ENCODE results near the gene CDC25B.

The CDC25B gene

GRCh38 chr20:3768342-3769130 is 27.6 kb upstream of the CDC25B start:
- TF ChIP-seq EP300 (IDR thresholded peaks at IDR 0.05; ENCODE audit: borderline replicate concordance) (no peak), CEBPB (IDR thresholded peaks at IDR 0.05) (no peak)

GRCh38 chr20:3771552-3772058 is 24.5 kb upstream of the CDC25B start:
- no peak for TF ChIP-seq CEBPB (IDR thresholded peaks at IDR 0.05)
- TF ChIP-seq TEAD4 (IDR thresholded peaks at IDR 0.05): no peak
- no peak for TF ChIP-seq EGR1 (IDR thresholded peaks at IDR 0.05)
- no peak for TF ChIP-seq USF1 (IDR thresholded peaks at IDR 0.05)
- TF ChIP-seq MAX (IDR thresholded peaks at IDR 0.05): no peak

GRCh38 chr20:3775457-3776108 is 20.5 kb upstream of the CDC25B start:
- TF ChIP-seq CREB1 (IDR thresholded peaks at IDR 0.05; ENCODE audit: low read depth) (no peak), REST (IDR thresholded peaks at IDR 0.05; ENCODE audit: low read depth) (no peak), RAD21 (IDR thresholded peaks at IDR 0.05; ENCODE audit: low read depth) (no peak)

- TF ChIP-seq RAD21 (IDR thresholded peaks at IDR 0.05; ENCODE audit: low read depth) (no peak), FOXM1 (IDR thresholded peaks at IDR 0.05; ENCODE audit: borderline replicate concordance, low read depth) (no peak), CEBPB (IDR thresholded peaks at IDR 0.05) (no peak), EGR1 (IDR thresholded peaks at IDR 0.05) (no peak), EP300 (IDR thresholded peaks at IDR 0.05; ENCODE audit: borderline replicate concordance) (no peak)
These were observed 18.8 kb upstream of the CDC25B start for GRCh38 chr20:3777381-3777715.

GRCh38 chr20:3777716-3778629 is 18.1 kb upstream of the CDC25B start:
- peak; percentile 58 for TF ChIP-seq MAX (IDR thresholded peaks at IDR 0.05)
- no peak for TF ChIP-seq TEAD4 (IDR thresholded peaks at IDR 0.05)
- TF ChIP-seq EGR1 (IDR thresholded peaks at IDR 0.05): peak; percentile 84
- no peak; the same call in 1 of the 2 replicates for TF ChIP-seq TAF1 (IDR thresholded peaks at IDR 0.05; ENCODE audit: low read depth)

GRCh38 chr20:3778976-3779375 is 17.1 kb upstream of the CDC25B start:
- TF ChIP-seq MAX (IDR thresholded peaks at IDR 0.05) (no peak), TEAD4 (IDR thresholded peaks at IDR 0.05) (no peak), CEBPB (IDR thresholded peaks at IDR 0.05) (no peak), NFIC (IDR thresholded peaks at IDR 0.05) (no peak), EP300 (IDR thresholded peaks at IDR 0.05; ENCODE audit: borderline replicate concordance) (no peak), USF1 (IDR thresholded peaks at IDR 0.05) (no peak), TAF1 (IDR thresholded peaks at IDR 0.05; ENCODE audit: low read depth) (no peak), FOXM1 (IDR thresholded peaks at IDR 0.05; ENCODE audit: borderline replicate concordance, low read depth) (no peak), EGR1 (IDR thresholded peaks at IDR 0.05) (no peak), RAD21 (IDR thresholded peaks at IDR 0.05; ENCODE audit: low read depth) (no peak), TCF12 (IDR thresholded peaks at IDR 0.05; ENCODE audit: low read depth) (no peak)

- peak; percentile 46; the same call in 1 of the 2 replicates for TF ChIP-seq MAX (IDR thresholded peaks at IDR 0.05)
- TF ChIP-seq REST (IDR thresholded peaks at IDR 0.05; ENCODE audit: low read depth): no peak
- no peak for TF ChIP-seq ZBTB7A (IDR thresholded peaks at IDR 0.05; ENCODE audit: low read depth)
- no peak for TF ChIP-seq TEAD4 (IDR thresholded peaks at IDR 0.05)
- peak; percentile 98 for TF ChIP-seq YY1 (IDR thresholded peaks at IDR 0.05; ENCODE audit: low read depth)
- no peak for TF ChIP-seq TAF1 (IDR thresholded peaks at IDR 0.05; ENCODE audit: low read depth)
- TF ChIP-seq USF1 (IDR thresholded peaks at IDR 0.05): no peak
- peak; percentile 47 for TF ChIP-seq RAD21 (IDR thresholded peaks at IDR 0.05; ENCODE audit: low read depth)
- peak; percentile 34; the same call in 1 of the 2 replicates for TF ChIP-seq EGR1 (IDR thresholded peaks at IDR 0.05)
- no peak for TF ChIP-seq NFIC (IDR thresholded peaks at IDR 0.05)
- TF ChIP-seq CREB1 (IDR thresholded peaks at IDR 0.05; ENCODE audit: low read depth): no peak; the same call in 1 of the 2 replicates
- TF ChIP-seq TCF12 (IDR thresholded peaks at IDR 0.05; ENCODE audit: low read depth): no peak
- TF ChIP-seq FOXM1 (IDR thresholded peaks at IDR 0.05; ENCODE audit: borderline replicate concordance, low read depth): no peak
- TF ChIP-seq EP300 (IDR thresholded peaks at IDR 0.05; ENCODE audit: borderline replicate concordance): no peak
- TF ChIP-seq CEBPB (IDR thresholded peaks at IDR 0.05): no peak
These were observed 14.8 kb upstream of the CDC25B start, which contains the start of gene SPEF1 for GRCh38 chr20:3781153-3781910. SPEF1 (minus strand) TSS chr20:3781448; CDS start chr20:3781287, 161 bp downstream.

Measured in Ishikawa (cell line).